PFSK-1 (cell line): Measurements from ENCODE around the gene PDS5B.

Source experiments
- POLR2AphosphoS5 ChIP-seq: IDR thresholded peaks from 2 replicates; pipeline ENCODE4 v1.6.1; 2012; ENCODE audit warnings: low read depth, mild to moderate bottlenecking, control low read depth, low read length, moderate library complexity
- SIN3A ChIP-seq: IDR thresholded peaks from 2 replicates; pipeline ENCODE4 v1.6.1; 2012; ENCODE audit warnings: mild to moderate bottlenecking, low read length, moderate library complexity, borderline replicate concordance; ENCODE audit not compliant: insufficient read depth
- TAF1 ChIP-seq: IDR thresholded peaks from 2 replicates; pipeline ENCODE4 v1.6.1; 2012; ENCODE audit warnings: low read length, control low read depth, borderline replicate concordance; ENCODE audit not compliant: insufficient read depth
- TF ChIP-seq, protein P1 (sequence below), 2 experiments: IDR thresholded peaks; 2 replicates each; pipeline versions ENCODE4 v1.6.1 to v1.8.0; 2011 to 2012; ENCODE audit warnings: low read depth in 2 of 2, low read length in 2 of 2, control low read depth in 1 of 2, inconsistent platforms in 1 of 2, mild to moderate bottlenecking in 1 of 2, moderate library complexity in 1 of 2; ENCODE audit not compliant: insufficient read depth in 1 of 2

DNA sequence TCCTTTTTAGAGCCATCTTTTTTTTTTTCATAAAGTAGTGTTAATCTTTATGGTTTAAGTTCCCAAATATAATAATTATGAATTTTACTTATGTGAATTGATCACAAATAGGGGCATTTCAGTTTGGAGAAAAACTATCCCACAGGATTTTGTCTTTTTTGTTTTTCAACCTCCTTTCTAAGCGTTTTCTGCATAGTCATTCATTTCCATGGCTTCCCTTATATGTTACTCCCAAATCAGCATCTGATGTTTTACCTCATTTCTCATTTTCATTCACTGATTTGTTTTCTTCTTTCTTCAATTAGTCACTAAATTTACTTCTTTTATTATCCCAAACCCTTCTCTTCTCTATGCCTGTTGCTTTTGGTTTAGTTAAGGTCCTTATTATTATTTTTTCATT lies 24.7 kb downstream of the PDS5B start:
- no peak for TF ChIP-seq SIN3A
- TF ChIP-seq, protein P1, sequence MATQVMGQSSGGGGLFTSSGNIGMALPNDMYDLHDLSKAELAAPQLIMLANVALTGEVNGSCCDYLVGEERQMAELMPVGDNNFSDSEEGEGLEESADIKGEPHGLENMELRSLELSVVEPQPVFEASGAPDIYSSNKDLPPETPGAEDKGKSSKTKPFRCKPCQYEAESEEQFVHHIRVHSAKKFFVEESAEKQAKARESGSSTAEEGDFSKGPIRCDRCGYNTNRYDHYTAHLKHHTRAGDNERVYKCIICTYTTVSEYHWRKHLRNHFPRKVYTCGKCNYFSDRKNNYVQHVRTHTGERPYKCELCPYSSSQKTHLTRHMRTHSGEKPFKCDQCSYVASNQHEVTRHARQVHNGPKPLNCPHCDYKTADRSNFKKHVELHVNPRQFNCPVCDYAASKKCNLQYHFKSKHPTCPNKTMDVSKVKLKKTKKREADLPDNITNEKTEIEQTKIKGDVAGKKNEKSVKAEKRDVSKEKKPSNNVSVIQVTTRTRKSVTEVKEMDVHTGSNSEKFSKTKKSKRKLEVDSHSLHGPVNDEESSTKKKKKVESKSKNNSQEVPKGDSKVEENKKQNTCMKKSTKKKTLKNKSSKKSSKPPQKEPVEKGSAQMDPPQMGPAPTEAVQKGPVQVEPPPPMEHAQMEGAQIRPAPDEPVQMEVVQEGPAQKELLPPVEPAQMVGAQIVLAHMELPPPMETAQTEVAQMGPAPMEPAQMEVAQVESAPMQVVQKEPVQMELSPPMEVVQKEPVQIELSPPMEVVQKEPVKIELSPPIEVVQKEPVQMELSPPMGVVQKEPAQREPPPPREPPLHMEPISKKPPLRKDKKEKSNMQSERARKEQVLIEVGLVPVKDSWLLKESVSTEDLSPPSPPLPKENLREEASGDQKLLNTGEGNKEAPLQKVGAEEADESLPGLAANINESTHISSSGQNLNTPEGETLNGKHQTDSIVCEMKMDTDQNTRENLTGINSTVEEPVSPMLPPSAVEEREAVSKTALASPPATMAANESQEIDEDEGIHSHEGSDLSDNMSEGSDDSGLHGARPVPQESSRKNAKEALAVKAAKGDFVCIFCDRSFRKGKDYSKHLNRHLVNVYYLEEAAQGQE (IDR thresholded peaks at IDR 0.05; ENCODE audit: insufficient read depth in 1 of 2, low read depth in 2 of 2, low read length in 2 of 2): no peak
- no peak for TF ChIP-seq POLR2AphosphoS5
- no peak for TF ChIP-seq TAF1
